Activated CD8-positive, alpha-beta T cell treated with anti-CD3 and anti-CD28 coated beads for 36 hours (primary cell): ENCODE data around the gene SNRPA1. TPM values are rescaled to one million over a fixed set of nuclear protein-coding genes. Genes with fewer than 3 reads are reported as not detected.

Experiments
- ATAC-seq: fragments of 200-7000 bp; cut with Tn5 transposase; one replicate; pipeline ENCODE4 v1.10.0; 2021; ENCODE audit warnings: mild to moderate bottlenecking, moderate library complexity
- CTCF ChIA-PET: fragments of 350-600 bp; sonication (Branson Sonifier 250); formaldehyde crosslinking; loops from one replicate; lab custom pipeline; 2021; ENCODE audit warnings: antibody characterized with exemption; lab: Charles Lee
- POLR2A ChIA-PET: fragments of 350-600 bp; sonication (Branson Sonifier 250); formaldehyde crosslinking; loops from one replicate; lab custom pipeline; 2021; ENCODE audit warnings: antibody characterized with exemption; lab: Charles Lee
- DNase-seq: peaks from one replicate; pipeline ENCODE4 v3.0.0-alpha.2; 2020
- H3K27ac Mint-ChIP-seq: one replicate; pipeline ENCODE4 v1.8.0; 2021; ENCODE audit warnings: mild to moderate bottlenecking, mixed read lengths
- H3K27me3 Mint-ChIP-seq: one replicate; pipeline ENCODE4 v1.8.0; 2021; ENCODE audit warnings: mixed read lengths
- H3K36me3 Mint-ChIP-seq: one replicate; pipeline ENCODE4 v1.8.0; 2021; ENCODE audit warnings: low read depth, mixed read lengths
- H3K4me1 Mint-ChIP-seq: one replicate; pipeline ENCODE4 v1.8.0; 2021; ENCODE audit warnings: low read depth, mixed read lengths
- H3K4me3 Mint-ChIP-seq: one replicate; pipeline ENCODE4 v1.8.0; 2021; ENCODE audit warnings: mild to moderate bottlenecking, moderate library complexity, mixed read lengths
- H3K9me3 Mint-ChIP-seq: one replicate; pipeline ENCODE4 v1.8.0; 2021; ENCODE audit warnings: mixed read lengths
- CTCF ChIP-seq: fragments of 200-600 bp; IDR thresholded peaks from one replicate; pipeline ENCODE4 v1.8.0; 2022; ENCODE audit warnings: antibody characterized with exemption, mild to moderate bottlenecking
- intact Hi-C: fragments of 100-400 bp; cut with micrococcal nuclease; formaldehyde crosslinking; loops from one replicate; pipeline ENCODE4 v1.10.0; 2022
- total RNA-seq, 2 experiments: library from RNA; stranded (reverse); gene quantifications; one replicate each; pipeline ENCODE4 v1.2.3, GENCODE V29; 2021

Gene SNRPA1
- total RNA-seq, 2 experiments from 2014 or later: 243 to 249 TPM

- no peak for DNase-seq
- CTCF ChIA-PET: interaction anchor here (0.8 to 1.2 kb wide), 3 partner anchors 10 to 162 kb away, joined by 3 to 5 read pairs (median 3); no protein-coding TSS in a partner anchor
- intact Hi-C loops: no loop called here
- Mint-ChIP-seq H3K9me3 (no peaks in the 10 kb centered on the region), H3K27me3 (no peaks in the 10 kb centered on the region), H3K4me3 (peak overlapping the region; percentile 85), H3K27ac (peak overlapping the region; percentile 80), H3K36me3 (peaks cover 44% of the 10 kb centered on the region), H3K4me1 (peaks cover 71% of the 10 kb centered on the region)
- POLR2A ChIA-PET: interaction anchor here (1.0 to 4.4 kb wide), 14 partner anchors 9 to 162 kb away, joined by 3 to 28 read pairs (median 4); no protein-coding TSS in a partner anchor
- ATAC-seq: no peak
- no peak for TF ChIP-seq CTCF
Measured at GRCh38 chr15:101250341-101250831, 44.7 kb downstream of the SNRPA1 start.

- intact Hi-C loops: no loop called here
- Mint-ChIP-seq H3K27ac (peak overlapping the region; percentile 49), H3K4me3 (peak overlapping the region; percentile 37), H3K36me3 (peaks cover 65% of the 10 kb centered on the region), H3K4me1 (peaks cover 76% of the 10 kb centered on the region), H3K27me3 (no peaks in the 10 kb centered on the region), H3K9me3 (no peaks in the 10 kb centered on the region)
- CTCF ChIA-PET: interaction anchor here (0.8 to 2.6 kb wide), 9 partner anchors 8 to 232 kb away, joined by 3 to 11 read pairs (median 3); no protein-coding TSS in a partner anchor
- no peak for TF ChIP-seq CTCF
- POLR2A ChIA-PET: interaction anchor here (0.8 to 2.2 kb wide), 5 partner anchors 44 to 113 kb away, joined by 3 to 8 read pairs (median 4); no protein-coding TSS in a partner anchor
- DNase-seq (peak; percentile 42), ATAC-seq (no peak)
Measured at GRCh38 chr15:101248274-101248673, 46.8 kb downstream of the SNRPA1 start.

- TF ChIP-seq CTCF: no peak
- ChIA-PET POLR2A (interaction anchor here (0.9 to 2.2 kb wide), 5 partner anchors 11 to 120 kb away, joined by 3 to 8 read pairs (median 5); no protein-coding TSS in a partner anchor), CTCF (interaction anchor here (0.8 to 2.6 kb wide), 8 partner anchors 9 to 231 kb away, joined by 3 to 11 read pairs (median 4); no protein-coding TSS in a partner anchor)
- peak; percentile 27 for ATAC-seq
- Mint-ChIP-seq H3K4me1 (peaks cover 78% of the 10 kb centered on the region), H3K4me3 (peak overlapping the region; percentile 37), H3K9me3 (no peaks in the 10 kb centered on the region), H3K27me3 (no peaks in the 10 kb centered on the region), H3K27ac (peak overlapping the region; percentile 85), H3K36me3 (peaks cover 75% of the 10 kb centered on the region)
- intact Hi-C loops: no loop called here
- DNase-seq: no peak
Measured at GRCh38 chr15:101246824-101247745, 48.0 kb downstream of the SNRPA1 start.

GRCh38 chr15:101246391-101246790 is 48.7 kb downstream of the SNRPA1 start:
- H3K4me1 Mint-ChIP-seq: peaks cover 83% of the 10 kb centered on the region
- peaks cover 79% of the 10 kb centered on the region for H3K36me3 Mint-ChIP-seq
- H3K4me3 Mint-ChIP-seq: peak overlapping the region; percentile 37
- intact Hi-C loops: no loop called here
- ChIA-PET POLR2A (interaction anchor here (0.6 to 2.2 kb wide), 4 partner anchors 10 to 110 kb away, joined by 3 to 8 read pairs (median 7); no protein-coding TSS in a partner anchor), CTCF (interaction anchor here (1.8 to 2.6 kb wide), 3 partner anchors 10 to 41 kb away, joined by 5 to 11 read pairs (median 10); no protein-coding TSS in a partner anchor)
- peak overlapping the region; percentile 85 for H3K27ac Mint-ChIP-seq
- H3K27me3 Mint-ChIP-seq: no peaks in the 10 kb centered on the region
- no peak for TF ChIP-seq CTCF
- ATAC-seq (no peak), DNase-seq (no peak)
- H3K9me3 Mint-ChIP-seq: no peaks in the 10 kb centered on the region
